C4-2B (cell line): ENCODE measurements around the gene MED16.

ENCODE experiments used
- CTCF ChIP-seq: fragments of 450-650 bp; conservative IDR thresholded peaks from 2 replicates; pipeline ENCODE4 v1.5.1; 2017; ENCODE audit warnings: mild to moderate bottlenecking
- ZFX ChIP-seq: fragments of 450-650 bp; IDR thresholded peaks from 2 replicates; pipeline ENCODE4 v1.6.1; 2017

DNA sequence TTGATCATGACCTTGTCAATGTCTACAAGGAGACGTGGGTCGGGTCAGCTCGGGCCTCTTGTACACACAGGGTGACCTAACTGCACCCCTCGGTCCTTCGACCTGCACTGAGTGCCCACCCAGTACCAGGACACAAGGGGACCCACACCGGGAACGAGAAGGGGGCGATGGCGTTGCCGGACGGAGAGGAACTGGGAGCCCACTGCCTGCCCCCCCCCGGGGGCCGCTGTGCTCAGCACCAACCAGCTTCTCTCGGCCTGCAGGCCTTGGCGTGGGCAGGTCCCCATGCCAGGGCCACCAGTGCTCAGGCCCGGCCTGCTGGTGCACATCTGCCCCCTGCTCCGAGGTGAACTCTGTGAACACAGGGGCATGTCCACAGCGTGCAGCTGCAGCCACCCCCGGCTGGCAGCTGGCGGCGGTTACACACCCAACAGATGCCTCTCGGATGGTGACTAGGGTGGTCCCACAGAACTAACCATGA lies 19.4 kb downstream of the MED16 start:
- TF ChIP-seq CTCF (no peak), ZFX (no peak)
